DOHH2 (cell line): Measurements from ENCODE around the gene PALLD.

Source experiments
- CTCF ChIP-seq: fragments of 200-600 bp; sonication (generic); IDR thresholded peaks from one replicate; pipeline ENCODE4 v1.5.1; 2014; ENCODE audit warnings: antibody characterized with exemption, mild to moderate bottlenecking, low read depth, low read length; ENCODE audit not compliant: poor library complexity, severe bottlenecking
- EZH2phosphoT487 ChIP-seq: fragments of 200-600 bp; sonication (generic); IDR thresholded peaks from 2 replicates; pipeline ENCODE4 v1.6.1; 2017; ENCODE audit warnings: borderline replicate concordance, mild to moderate bottlenecking, antibody characterized with exemption, low read length, moderate library complexity, mixed read lengths

- no peak for TF ChIP-seq EZH2phosphoT487
- TF ChIP-seq CTCF = no peak
Observed at GRCh38 chr4:168683595-168683994, 186.7 kb downstream of the PALLD start.
